ENCODE results near the gene KCNMA1.
A peak's percentile ranks its signal among the peaks of the same experiment; 100 is the strongest.
"Not testable (repeated sequence)": the region's sequence is repeated elsewhere in the genome, so short reads cannot be mapped to it uniquely, and the experiment has no call there.

The KCNMA1 gene

GRCh38 chr10:77637532-77638320, at the start of gene KCNMA1:
KCNMA1 (minus strand) TSS chr10:77637808.
- peak; percentile 73 for DNase-seq

GRCh38 chr10:77686650-77687417, 49.2 kb upstream of the KCNMA1 start:
- DNase-seq: no peak

DNA sequence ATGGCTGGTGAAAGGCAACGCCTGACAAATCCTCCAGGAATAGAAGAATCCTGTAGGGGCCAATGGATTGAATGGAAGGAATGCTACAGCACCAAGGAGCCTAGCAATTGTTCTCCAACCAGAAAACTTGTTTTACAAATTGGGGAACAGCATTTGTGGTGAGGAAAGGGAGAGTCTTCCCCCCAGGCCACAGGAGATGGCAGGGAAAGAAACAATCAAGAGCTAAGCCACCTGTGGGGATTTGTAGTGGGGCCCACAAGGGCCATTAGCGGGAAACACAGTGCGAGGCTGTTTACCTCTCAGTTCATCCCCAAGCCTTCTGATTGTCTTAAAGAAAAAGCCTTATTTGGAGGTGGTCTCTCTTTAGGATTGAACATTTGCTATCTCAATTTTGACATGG, 48.5 kb upstream of the KCNMA1 start:
- DNase-seq: no peak

DNA sequence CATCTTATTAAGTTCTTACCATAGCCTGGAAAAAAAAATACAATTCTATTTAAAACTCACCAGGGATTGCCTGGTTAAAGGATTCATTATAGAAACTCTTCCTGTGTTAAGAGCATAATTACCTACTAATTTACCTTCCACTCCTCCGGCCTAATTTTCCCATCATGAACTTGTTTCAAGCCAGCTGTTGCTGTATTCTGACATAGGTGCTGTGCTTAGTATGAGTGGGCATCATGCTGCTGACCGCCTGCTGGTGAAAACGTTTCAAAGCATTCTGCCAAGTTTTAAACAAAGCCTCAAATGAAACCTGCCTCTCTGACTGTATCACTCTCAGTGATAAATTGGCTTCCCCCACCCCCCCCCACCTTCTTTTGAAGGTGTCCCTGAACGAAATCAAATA, 47.8 kb upstream of the KCNMA1 start:
- no peak for DNase-seq

- DNase-seq: not testable (repeated sequence)
These were observed 45.5 kb upstream of the KCNMA1 start for GRCh38 chr10:77683088-77683432.

DNA sequence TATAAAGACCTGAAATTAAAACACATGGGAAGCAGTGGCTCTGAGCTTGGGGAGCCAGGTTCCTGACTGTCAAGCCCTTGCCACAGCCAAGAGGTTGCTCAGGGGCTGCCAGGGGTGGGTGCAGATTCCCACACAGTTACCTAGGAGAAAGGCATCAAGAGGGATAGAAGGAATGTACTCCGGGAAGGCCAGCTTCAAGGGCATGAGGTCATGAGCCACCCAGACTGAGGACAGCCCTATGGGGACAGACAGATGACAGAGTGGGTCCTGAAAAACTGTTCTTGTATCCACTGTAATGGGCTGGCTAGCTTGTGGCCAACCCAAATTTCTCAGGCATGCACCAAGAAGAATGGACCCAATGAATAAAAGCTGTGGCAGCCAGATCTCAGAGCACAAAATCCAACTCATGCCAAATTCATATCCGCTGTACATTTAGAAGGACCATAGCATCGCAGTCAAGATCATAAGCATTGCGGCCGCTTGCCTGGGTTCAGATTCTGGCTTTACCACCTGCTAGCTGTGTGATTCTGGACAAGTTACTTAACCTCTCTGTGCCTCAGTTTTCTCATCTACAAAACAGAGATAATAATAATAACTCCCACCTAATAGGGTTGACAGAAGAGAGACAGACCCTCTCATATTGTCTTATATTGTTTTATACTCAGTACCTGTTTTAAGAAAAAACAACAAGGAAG, 44.9 kb upstream of the KCNMA1 start:
- no peak for DNase-seq

- DNase-seq: no peak
These were observed 44.2 kb upstream of the KCNMA1 start for GRCh38 chr10:77681839-77682238.

DNA sequence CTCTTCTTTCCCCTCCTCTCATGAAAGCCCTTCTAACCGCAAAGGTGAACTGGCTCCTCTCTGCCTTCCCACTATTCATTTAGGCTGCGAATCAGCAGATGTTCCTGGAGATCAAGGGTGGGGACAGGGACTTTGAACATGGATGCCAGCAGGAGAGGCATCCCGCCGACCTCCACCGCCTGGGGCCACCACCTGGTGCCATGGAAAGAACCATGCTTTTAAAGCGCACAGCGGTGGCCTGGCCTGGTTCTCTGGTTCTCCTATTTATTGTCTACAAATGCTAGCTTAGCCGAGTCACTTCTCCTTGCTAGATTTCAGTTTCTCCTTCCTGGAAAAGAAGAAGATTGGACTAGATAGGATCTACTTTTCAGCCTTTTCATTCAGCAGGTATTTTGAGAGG, 43.2 kb upstream of the KCNMA1 start:
- no peak for DNase-seq

DNA sequence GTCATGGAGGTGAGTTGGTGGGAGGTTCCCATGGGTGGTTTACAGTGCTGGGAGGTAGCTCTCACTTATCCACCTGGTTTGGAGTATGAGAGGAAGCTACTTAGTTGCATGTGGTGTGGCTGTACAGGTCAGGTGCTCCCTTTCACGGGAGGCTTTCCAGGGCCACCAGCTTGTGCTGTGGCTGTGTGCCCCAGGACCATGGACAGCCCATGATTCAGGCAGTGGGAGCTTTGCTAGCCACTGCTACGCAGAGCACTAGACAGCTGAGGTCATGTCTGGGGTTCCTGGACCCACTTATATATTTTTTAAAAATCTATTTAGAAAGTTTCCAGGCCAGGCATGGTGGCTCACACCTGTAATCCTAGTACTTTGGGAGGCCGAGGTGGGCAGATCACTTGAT, 42.5 kb upstream of the KCNMA1 start:
- no peak for DNase-seq

- DNase-seq: no peak
These were observed 41.6 kb upstream of the KCNMA1 start for GRCh38 chr10:77679217-77679616.

DNA sequence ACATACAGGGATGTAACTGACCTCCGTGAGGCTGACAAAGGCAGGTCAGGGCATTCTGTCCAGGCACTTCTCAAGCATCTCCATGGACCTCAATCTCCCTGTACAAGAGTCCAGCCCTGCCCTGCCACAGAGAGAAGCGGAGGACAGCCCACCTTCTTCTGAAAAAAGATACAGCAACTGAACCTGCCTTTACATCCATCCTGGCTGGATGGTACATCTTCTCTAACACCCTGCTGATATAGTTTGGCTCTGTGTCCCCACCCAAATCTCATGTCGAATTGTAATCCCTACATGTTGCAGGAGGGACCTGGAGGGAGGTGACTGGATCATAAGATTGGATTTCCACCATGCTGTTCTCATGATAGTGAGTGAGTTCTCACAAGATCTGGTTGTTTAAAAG, 40.5 kb upstream of the KCNMA1 start:
- DNase-seq: no peak

GRCh38 chr10:77675347-77675746, 37.7 kb upstream of the KCNMA1 start:
- DNase-seq: no peak

DNA sequence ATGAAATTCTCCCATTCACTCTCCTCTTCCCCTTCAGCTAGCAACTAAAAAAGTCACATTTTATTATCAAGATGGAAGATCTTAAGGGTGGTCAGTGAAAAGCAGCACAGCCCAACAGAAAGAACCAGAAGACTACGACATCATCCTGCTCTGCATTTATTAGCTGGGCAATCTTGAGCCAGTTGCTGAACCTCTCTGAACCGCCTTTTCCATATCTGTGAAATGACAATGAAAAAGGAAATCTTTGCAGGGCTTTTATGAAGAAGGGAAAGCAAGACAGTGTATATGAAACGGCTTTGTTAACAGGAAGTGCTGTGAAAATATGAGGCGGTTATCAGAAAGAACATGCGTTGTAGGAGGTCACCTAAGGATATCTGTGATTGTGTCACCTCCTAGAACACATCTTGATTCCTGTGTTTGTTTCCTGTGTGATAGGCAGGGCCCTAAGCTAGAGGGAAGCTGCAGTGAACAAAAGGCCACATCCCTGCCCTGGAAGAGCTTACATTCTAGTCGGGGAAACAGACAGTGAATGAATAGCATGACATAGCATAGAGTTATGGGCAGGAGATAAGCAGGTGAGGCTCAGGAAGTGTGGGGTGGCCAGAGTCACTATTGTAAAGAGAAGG, 36.0 kb upstream of the KCNMA1 start:
- DNase-seq: no peak

DNA sequence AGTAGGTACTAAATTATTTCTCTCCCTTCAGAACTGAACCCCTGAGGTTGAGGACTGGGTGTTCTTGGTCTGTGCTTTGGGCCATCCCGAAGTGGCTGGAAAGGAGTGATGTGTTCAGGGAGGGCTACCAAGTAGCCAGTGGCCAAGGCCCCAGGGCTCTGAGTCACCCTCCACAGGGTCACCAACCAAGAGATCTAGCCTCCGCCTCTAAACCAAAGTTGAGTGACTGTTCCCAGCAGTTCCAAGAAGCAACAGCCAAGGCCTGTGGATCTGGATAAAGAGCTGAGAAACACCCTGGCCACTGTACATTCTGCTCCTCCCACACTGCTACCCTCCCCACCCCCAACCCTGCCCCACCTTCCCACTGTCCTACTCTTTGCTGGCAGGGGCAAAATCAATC, 35.5 kb upstream of the KCNMA1 start:
- DNase-seq: peak; percentile 74

- DNase-seq: no peak
These were observed 34.1 kb upstream of the KCNMA1 start for GRCh38 chr10:77671594-77672252.

DNA sequence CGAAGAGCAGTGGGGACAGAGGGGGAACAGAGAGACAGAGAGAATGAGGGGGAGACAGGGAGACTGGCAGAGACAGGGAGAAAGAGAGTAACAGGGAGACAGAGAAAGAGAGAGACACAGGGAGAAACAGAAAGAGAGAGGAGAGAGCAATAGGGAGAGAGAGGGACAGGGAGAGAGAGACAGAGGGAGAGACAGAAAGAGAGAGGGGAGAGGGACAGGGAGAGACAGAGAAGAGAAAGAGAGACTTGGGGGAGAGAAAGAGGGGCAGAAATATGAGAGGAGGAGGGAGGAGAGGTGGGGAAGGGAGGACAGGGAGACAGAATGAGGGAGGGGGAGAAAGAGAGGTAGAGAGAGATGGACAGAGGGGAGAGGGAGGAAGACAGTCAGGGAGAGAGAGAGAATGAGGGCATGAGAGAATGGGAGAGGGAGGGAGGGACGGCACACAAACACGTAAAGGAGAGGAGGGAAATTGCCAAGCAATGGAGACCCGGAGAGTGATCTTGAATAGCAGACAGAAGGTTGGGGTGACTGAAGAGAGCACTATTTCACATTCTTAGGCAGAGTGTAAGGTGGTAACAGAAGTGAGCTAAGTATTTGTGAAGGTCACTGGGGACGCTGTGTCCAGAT, 33.3 kb upstream of the KCNMA1 start:
- DNase-seq: no peak

- DNase-seq: peak; percentile 32
These were observed 32.3 kb upstream of the KCNMA1 start for GRCh38 chr10:77669892-77670291.

DNA sequence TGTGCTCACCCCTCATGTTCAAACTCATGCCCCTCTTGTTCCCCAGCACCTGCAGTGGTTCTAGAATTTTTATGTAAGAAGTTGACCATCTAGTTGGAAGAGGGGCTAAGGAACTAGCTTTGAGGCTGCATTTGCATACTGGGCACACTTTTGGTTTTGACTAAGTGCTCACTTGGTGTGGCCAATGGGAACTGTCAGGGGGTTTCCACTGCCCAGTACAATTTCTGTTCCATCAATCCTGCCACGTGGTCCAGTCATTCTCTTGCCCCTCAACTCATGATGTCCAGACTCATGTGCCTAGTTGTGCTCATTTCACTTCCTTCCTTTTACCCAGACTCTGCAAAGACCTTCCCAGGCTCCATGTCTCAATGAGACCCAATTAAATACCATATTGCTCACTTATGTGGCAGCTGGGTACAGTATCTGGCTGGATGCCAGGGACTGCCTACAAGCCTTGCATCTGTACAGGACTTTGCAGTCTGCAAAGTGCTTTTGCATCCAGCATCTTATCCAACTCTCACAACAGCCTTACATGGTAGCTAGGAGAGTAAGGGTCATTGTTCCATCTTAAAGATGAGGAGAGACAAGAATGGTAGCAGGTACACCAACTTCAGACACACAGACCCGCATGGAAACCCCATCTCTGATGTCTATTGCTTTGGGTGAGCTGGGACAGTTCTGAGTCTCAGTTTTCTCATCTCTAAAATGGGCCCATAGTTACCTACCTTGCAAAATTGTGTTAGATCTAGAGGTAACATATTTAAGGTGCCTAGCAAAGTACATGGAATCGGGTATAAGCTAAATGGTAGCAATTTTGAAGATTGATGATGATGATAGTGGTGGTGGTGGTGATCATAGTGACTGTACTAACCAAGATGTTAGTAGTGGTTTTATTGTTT, 30.1 kb upstream of the KCNMA1 start:
- no peak for DNase-seq

- DNase-seq: no peak
These were observed 29.2 kb upstream of the KCNMA1 start for GRCh38 chr10:77666821-77667220.

GRCh38 chr10:77664696-77665095, 27.1 kb upstream of the KCNMA1 start:
- DNase-seq: no peak

GRCh38 chr10:77664008-77664407, 26.4 kb upstream of the KCNMA1 start:
- no peak for DNase-seq
